Regular cardiac myocyte (primary cell): Measurements from ENCODE around the gene ANKRD50. TPM values are rescaled to one million over a fixed set of nuclear protein-coding genes. Genes with fewer than 3 reads are reported as not detected.

Experiments used
- total RNA-seq: library from RNA; depleted of rRNA; stranded (reverse); fragments of >200 nt; gene quantifications from 2 replicates; pipeline ENCODE4 v1.2.3, GENCODE V29; 2014

ANKRD50 gene, protein sequence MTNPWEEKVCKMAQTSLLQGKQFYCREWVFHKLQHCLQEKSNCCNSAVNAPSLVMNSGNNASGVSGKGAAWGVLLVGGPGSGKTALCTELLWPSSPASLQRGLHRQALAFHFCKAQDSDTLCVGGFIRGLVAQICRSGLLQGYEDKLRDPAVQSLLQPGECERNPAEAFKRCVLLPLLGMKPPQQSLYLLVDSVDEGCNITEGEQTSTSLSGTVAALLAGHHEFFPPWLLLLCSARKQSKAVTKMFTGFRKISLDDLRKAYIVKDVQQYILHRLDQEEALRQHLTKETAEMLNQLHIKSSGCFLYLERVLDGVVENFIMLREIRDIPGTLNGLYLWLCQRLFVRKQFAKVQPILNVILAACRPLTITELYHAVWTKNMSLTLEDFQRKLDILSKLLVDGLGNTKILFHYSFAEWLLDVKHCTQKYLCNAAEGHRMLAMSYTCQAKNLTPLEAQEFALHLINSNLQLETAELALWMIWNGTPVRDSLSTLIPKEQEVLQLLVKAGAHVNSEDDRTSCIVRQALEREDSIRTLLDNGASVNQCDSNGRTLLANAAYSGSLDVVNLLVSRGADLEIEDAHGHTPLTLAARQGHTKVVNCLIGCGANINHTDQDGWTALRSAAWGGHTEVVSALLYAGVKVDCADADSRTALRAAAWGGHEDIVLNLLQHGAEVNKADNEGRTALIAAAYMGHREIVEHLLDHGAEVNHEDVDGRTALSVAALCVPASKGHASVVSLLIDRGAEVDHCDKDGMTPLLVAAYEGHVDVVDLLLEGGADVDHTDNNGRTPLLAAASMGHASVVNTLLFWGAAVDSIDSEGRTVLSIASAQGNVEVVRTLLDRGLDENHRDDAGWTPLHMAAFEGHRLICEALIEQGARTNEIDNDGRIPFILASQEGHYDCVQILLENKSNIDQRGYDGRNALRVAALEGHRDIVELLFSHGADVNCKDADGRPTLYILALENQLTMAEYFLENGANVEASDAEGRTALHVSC (N-terminal part only)
- total RNA-seq: 40.6 and 52.7 TPM in 2 replicates

DNA sequence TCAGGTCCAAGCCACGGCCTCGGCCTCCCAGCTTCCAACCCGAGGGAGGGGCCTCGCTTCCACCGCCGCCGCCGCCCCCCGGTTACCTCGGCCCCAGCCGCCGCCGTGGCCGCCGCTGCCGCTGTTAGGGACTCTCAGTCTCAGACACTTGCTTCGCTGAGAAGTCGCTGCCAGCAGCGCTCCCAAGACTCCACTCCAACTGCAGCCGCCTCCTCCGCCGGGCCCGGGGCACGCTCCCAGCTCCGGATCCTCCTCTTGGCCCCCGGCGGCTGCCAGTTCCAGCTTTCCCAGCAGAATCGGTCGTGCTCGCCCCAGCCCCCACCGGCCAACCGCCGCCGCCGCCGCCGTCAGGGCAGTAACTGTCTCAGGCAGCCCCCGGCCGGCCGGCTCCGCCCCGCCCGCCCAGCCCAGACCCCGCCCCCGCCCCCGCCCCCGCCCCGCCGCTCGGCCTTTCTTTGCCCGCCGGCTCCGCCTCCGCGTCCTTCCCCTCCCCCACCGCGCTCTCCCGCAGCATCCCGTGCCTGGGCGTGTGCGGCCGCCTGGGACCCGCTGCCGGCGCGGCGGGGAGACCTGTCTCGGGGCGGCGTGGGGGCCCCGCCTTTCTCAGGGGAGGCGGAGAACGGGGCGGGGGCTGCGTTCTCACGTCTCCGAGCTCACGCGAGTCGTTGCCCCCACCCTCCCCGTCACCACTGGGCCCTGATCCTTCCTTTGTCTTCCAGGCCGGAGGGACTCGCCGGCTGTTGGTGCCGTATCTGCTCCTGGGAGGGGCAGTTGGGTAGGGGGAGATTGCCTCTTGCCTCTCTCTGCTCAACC, at the start of gene ANKRD50:
Gene ANKRD50 (minus strand): TSS at position 361 of the 813 bp plus-strand sequence. CDS start 2,221 bp downstream, outside the sequence.

